ENCODE data around the gene LRR1. TPM values are rescaled to one million over a fixed set of nuclear protein-coding genes. Genes with fewer than 3 reads are reported as not detected.
"Not testable (repeated sequence)": the region's sequence is repeated elsewhere in the genome, so short reads cannot be mapped to it uniquely, and the experiment has no call there.

The LRR1 gene
- total RNA-seq, 2 experiments from 2014 or later, result 37.3 to 47.9 TPM

DNA sequence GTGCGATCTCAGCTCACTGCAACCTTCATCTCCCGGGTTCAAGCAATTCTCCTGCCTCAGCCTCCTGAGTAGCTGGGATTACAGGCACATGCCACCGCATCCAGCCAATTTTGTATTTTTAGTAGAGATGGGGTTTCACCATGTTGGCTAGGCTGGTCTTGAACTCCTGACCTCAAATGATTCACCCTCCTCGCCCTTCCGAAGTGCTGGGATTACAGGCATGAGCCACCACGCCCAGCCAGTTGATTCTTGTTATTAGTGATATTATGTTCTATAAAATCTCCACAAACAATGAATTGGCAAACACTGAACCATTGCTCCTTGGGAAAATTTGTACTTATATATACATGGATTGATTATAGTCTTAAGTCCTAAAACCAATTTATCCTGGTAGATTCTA lies 58.8 kb downstream of the LRR1 start:
- H3K4me1 Mint-ChIP-seq; H3K9me3 Mint-ChIP-seq (ENCODE audit: low read depth); H3K27ac Mint-ChIP-seq; H3K36me3 Mint-ChIP-seq (ENCODE audit: low read depth); intact Hi-C loops (cut with DNase I, micrococcal nuclease); H3K4me3 Mint-ChIP-seq; POLR2A ChIA-PET; ATAC-seq; DNase-seq; H3K27me3 Mint-ChIP-seq: not testable (repeated sequence)
- CTCF ChIA-PET, result interaction anchor here (0.6 to 2.1 kb wide), 2 partner anchors 23 to 30 kb away, joined by 3 to 9 read pairs; partner anchors contain the start of gene DNAAF2

DNA sequence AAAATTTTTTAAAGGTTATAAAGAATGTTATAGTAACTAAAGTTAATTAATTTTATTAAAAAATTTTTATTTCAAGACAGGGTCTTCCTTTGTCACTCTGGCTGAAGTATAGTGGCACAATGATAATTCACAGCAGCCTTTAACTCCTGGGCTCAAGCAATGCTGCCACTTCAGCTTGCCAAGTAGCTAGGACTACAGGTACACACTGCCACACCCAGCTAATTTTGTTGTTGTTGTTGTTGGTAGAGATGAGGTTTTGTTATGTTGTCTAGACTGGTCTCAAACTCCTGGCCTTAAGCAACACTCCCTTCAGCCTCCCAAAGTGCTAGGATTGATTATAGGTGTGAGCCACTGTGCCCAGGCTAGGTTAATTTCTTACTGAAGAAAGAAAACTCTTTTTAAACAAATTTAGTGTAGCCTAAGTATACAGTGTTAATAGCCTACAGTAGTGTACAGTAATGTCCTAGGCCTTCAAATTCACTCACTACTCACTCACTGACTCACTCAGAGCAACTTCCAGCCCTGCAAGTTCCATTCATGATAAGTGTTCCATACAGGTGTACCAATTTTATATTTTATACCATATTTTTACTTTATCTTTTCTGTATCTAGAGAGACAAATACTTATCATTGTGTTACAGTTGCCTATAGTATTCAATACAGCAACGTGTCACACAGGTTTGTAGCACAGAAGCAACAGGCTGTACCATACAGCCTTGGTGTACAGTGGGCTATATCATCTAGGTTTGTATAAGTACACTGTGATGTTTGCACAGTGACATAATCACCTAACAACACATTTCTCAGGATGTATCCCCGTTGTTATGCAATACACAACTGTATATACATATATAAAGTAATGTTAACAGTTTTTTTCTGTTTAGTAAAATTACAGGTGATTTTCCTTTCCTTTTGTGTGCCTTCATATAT lies 61.1 kb downstream of the LRR1 start:
- H3K4me3 Mint-ChIP-seq, result no peak overlapping the region
- H3K9me3 Mint-ChIP-seq (ENCODE audit: low read depth), result no peaks in the 10 kb centered on the region
- no peak for DNase-seq
- intact Hi-C loops (cut with DNase I, micrococcal nuclease), result no loop called here
- H3K4me1 Mint-ChIP-seq, result no peaks in the 10 kb centered on the region
- POLR2A ChIA-PET, result no interaction called here
- H3K27me3 Mint-ChIP-seq, result no peaks in the 10 kb centered on the region
- H3K27ac Mint-ChIP-seq, result no peak overlapping the region
- no peak for ATAC-seq
- peaks cover 3% of the 10 kb centered on the region for H3K36me3 Mint-ChIP-seq (ENCODE audit: low read depth)
- CTCF ChIA-PET, result interaction anchor here (0.6 to 2.1 kb wide), 2 partner anchors 25 to 28 kb away, joined by 3 to 9 read pairs; partner anchors contain the start of gene DNAAF2

Other genes starting within 250 kb of the LRR1 start
- gene RPS29, start 12.6 kb upstream of the LRR1 start, total RNA-seq, result 1,000 to 10,000 TPM in 1 of 2 experiments, 100 to 1,000 TPM in 1; 481 to 1,987 TPM
- 100 to 1,000 TPM; 272 to 309 TPM for gene RPL36AL, start 21.7 kb downstream of the LRR1 start, total RNA-seq
- 10 to 100 TPM; 23.8 to 32.2 TPM for gene MGAT2, start 21.9 kb downstream of the LRR1 start, total RNA-seq
- 1 to 10 TPM; 7.8 to 9.2 TPM for gene DNAAF2, start 36.3 kb downstream of the LRR1 start, total RNA-seq
- 10 to 100 TPM; 43.0 to 46.5 TPM for gene POLE2, start 89.3 kb downstream of the LRR1 start, total RNA-seq
- 1 to 10 TPM in 1 of 2 experiments, under 1 TPM in 1; 0.81 to 1.3 TPM for gene KLHDC1, start 94.2 kb downstream of the LRR1 start, total RNA-seq
- gene KLHDC2, start 169.2 kb downstream of the LRR1 start, total RNA-seq, result 10 to 100 TPM; 16.0 to 22.4 TPM